Epithelial cell of esophagus (primary cell): Measurements from ENCODE around the gene UNC45B.
"Not testable (repeated sequence)": the region's sequence is repeated elsewhere in the genome, so short reads cannot be mapped to it uniquely, and the experiment has no call there.

Experiments used
- DNase-seq: peaks from one replicate; pipeline ENCODE4 v3.0.0; 2010; ENCODE audit warnings: low read depth
- H3K4me3 ChIP-seq: 2 replicates; pipeline ENCODE4 v1.5.1; 2011; ENCODE audit warnings: mild to moderate bottlenecking, low read length, control low read depth
- TF ChIP-seq, protein P1 (sequence below): IDR thresholded peaks from 2 replicates; pipeline ENCODE4 v1.5.1; 2011; ENCODE audit warnings: low read depth, mild to moderate bottlenecking, low read length, control low read depth, inconsistent platforms; ENCODE audit not compliant: insufficient read depth; ENCODE audit errors: missing control alignments

The UNC45B gene

GRCh38 chr17:35147375-35147905 lies at the start of gene UNC45B:
UNC45B (plus strand) TSS chr17:35147817; CDS start chr17:35148264, 447 bp downstream.
- TF ChIP-seq, protein P1, sequence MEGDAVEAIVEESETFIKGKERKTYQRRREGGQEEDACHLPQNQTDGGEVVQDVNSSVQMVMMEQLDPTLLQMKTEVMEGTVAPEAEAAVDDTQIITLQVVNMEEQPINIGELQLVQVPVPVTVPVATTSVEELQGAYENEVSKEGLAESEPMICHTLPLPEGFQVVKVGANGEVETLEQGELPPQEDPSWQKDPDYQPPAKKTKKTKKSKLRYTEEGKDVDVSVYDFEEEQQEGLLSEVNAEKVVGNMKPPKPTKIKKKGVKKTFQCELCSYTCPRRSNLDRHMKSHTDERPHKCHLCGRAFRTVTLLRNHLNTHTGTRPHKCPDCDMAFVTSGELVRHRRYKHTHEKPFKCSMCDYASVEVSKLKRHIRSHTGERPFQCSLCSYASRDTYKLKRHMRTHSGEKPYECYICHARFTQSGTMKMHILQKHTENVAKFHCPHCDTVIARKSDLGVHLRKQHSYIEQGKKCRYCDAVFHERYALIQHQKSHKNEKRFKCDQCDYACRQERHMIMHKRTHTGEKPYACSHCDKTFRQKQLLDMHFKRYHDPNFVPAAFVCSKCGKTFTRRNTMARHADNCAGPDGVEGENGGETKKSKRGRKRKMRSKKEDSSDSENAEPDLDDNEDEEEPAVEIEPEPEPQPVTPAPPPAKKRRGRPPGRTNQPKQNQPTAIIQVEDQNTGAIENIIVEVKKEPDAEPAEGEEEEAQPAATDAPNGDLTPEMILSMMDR = no peak
- no peak for DNase-seq
- H3K4me3 ChIP-seq = no peak within 1 kb of the TSS

DNA sequence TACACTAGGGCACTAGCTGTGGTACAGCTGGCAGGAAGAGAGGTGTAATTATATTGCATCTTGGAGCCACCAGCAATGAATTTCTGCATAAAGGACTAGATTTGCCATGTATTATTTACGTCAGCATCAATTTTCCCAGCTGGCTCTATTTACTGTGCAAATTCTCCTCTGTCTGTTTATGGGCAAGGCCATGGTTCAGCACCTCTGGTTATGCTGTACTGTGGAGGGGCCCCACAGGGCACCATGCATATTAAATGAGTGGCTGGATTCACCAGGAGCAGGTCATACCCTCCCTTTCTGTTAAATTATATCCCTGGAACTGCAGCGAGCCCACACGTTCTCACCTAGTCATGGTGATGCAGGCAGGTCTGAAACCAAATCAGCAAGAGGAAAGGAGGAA lies 47.7 kb upstream of the UNC45B start:
- no peak overlapping the region for H3K4me3 ChIP-seq
- TF ChIP-seq, protein P1 = no peak
- DNase-seq = no peak

GRCh38 chr17:35101036-35101435 lies 46.6 kb upstream of the UNC45B start:
- H3K4me3 ChIP-seq = no peak overlapping the region
- TF ChIP-seq, protein P1 = no peak
- no peak for DNase-seq

DNA sequence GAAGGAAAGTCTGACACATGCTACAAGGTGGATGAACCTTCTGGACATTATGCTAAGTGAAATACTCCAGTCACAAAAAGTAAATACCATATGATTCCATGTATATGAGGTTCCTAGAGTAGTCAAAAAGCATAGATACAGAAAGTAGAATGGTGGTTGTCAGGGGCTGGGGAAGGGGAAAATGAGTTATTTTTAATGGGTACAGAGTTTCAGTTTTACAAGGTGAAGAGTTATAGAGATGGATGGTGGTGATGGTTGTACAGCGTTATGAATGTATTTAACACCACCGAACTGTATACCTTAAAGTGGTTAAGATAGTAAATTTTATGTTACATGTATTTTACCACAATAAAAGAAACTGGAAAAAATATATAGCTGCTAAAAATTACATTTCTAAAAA lies 45.9 kb upstream of the UNC45B start:
- no peak for DNase-seq
- TF ChIP-seq, protein P1 = no peak
- H3K4me3 ChIP-seq = no peak overlapping the region

DNA sequence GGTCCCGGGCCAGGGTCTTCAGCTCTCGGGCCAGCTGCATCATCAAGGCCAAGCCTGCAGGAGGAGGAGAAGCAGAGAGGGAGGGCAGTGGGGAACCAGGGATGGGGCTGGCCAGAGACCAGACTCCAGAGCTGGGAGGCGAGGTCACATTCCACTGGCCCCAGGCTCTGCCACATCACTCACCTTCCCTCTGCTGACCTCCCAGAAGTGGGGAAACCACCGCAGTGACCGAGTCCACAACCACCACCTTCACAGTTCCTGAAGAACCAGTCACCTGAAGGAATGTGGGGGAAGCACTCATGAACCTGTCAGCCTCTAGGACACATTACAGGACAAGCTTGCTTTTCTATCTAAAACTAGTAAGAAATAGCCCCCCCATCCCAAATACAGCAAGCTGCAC lies 44.3 kb upstream of the UNC45B start:
- no peak overlapping the region for H3K4me3 ChIP-seq
- DNase-seq = no peak
- TF ChIP-seq, protein P1 = no peak

- no peak overlapping the region for H3K4me3 ChIP-seq
- TF ChIP-seq, protein P1 = no peak
- peak; percentile 56 for DNase-seq
These were observed 42.7 kb upstream of the UNC45B start for GRCh38 chr17:35104844-35105450.

DNA sequence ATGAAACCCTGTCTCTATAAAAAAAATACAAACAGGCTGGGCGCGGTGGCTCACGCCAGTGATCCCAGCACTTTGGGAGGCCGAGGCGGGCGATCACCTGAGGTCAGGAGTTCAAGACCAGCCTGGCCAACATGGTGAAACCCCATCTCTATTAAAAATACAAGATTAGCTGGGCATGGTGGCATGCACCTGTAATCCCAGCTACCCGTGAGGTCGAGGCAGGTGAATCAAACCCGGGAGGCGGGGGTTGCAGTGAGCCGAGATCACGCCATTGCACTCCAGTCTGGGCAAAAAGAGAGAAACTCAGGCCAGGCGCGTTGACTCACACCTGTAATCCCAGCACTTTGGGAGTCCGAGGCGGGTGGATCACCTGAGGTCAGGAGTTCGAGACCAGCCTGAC lies 36.8 kb upstream of the UNC45B start:
- not testable (repeated sequence) for H3K4me3 ChIP-seq, DNase-seq

DNA sequence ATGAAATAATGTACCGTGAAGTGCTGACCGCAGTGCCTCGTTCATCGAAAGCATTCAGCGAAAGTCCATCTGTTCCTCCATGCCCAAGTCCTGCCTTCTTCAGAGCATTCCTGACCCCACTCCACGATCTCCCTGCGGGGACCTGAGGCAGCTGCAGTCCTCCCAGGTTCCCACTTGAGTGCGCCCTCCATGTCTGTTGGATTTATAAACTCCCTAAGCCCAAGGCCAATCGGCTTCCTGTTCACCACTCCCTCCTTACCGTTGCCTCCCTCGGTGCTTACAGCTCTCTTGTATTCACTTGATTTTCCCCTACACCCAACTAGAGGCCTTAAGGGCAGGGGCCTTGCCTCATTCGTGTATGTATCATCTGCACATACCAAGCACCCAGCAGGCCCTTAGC lies 30.8 kb upstream of the UNC45B start:
- TF ChIP-seq, protein P1 = no peak
- DNase-seq = no peak
- H3K4me3 ChIP-seq = no peak overlapping the region
